ENCODE data around the gene CDH13. TPM values are rescaled to one million over a fixed set of nuclear protein-coding genes. Genes with fewer than 3 reads are reported as not detected.
A peak's percentile ranks its signal among the peaks of the same experiment; 100 is the strongest.

The CDH13 gene
- total RNA-seq, 1 experiment from 2014 or later, result 0.56 TPM

- no peaks in the 10 kb centered on the region for H3K9me3 ChIP-seq (ENCODE audit: low read length)
- H3K27ac ChIP-seq (ENCODE audit: low read length), result no peak overlapping the region
- H3K4me3 ChIP-seq (ENCODE audit: low read length), result no peak overlapping the region
- H3K27me3 ChIP-seq (ENCODE audit: low read length), result no peaks in the 10 kb centered on the region
- H3K4me1 ChIP-seq (ENCODE audit: low read length), result peaks cover 60% of the 10 kb centered on the region
- no peak overlapping the region for H2AFZ ChIP-seq (ENCODE audit: low read length)
- no peaks in the 10 kb centered on the region for H4K20me1 ChIP-seq (ENCODE audit: insufficient read depth, low read depth, low read length)
- H3K79me2 ChIP-seq (ENCODE audit: low read length), result no peaks in the 10 kb centered on the region
- no peak for DNase-seq
- no peaks in the 10 kb centered on the region for H3K9me2 ChIP-seq (replicated peaks; ENCODE audit: insufficient read depth, low read length)
- no peak overlapping the region for H3K9ac ChIP-seq (ENCODE audit: low read length)
- no peaks in the 10 kb centered on the region for H3K36me3 ChIP-seq (ENCODE audit: insufficient read depth, low read length)
- no peak overlapping the region for H3K4me2 ChIP-seq (ENCODE audit: low read depth, low read length, poor library complexity, severe bottlenecking)
Observed at GRCh38 chr16:83005653-83006160, 378.9 kb downstream of the CDH13 start.

DNA sequence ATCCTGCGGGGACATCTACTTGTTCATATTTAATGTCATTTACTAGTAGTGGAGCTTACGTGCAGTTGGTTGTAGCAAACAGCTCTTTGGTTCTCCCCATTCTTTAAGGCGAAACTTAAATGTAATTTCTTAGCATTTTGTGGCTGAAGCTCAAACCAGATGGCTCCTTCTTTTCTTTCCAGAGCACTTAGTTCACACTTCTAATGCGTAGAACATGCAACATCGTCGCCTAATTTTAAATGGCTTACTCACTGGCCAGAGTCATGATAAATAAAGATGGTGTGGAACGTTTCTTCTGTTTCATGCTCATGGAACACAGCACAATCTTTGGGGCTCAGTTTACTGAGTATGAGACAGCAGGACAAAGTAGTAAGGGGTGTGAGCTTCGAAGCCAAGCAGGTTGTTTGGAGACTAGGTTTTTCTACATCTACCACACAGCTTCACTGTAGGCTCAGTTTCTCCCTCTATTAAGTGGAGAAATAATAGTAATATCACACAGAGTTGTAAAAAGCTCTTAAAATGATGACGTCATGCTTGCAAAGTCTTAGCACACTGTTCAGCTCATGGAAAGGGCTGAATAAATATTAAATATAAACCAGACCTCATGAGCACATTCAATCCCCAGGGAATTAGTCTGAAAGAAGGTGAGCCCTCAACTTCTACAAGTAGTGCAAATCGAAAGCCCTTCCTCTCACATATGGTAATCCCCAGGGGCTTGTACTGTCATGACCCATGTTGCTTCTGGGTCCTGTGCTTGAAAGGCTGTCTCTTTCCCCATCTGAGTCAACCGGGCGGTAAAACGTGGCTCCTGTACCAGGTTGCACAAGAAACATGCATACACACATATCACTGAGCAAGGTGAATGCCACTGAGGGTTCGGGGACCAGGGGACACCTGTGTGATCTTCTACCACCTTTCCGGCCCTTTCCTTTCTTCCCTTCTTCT is 384.3 kb downstream of the CDH13 start:
- H2AFZ ChIP-seq (ENCODE audit: low read length), result no peak overlapping the region; the same call in 1 of the 2 replicates
- peaks cover 69% of the 10 kb centered on the region for H3K4me1 ChIP-seq (ENCODE audit: low read length)
- H3K27me3 ChIP-seq (ENCODE audit: low read length), result no peaks in the 10 kb centered on the region
- H3K9ac ChIP-seq (ENCODE audit: low read length), result peak overlapping the region; percentile 58
- peak overlapping the region; percentile 50 for H3K4me3 ChIP-seq (ENCODE audit: low read length)
- no peaks in the 10 kb centered on the region for H3K36me3 ChIP-seq (ENCODE audit: insufficient read depth, low read length)
- H3K9me2 ChIP-seq (replicated peaks; ENCODE audit: insufficient read depth, low read length), result no peaks in the 10 kb centered on the region
- peak; percentile 91 for DNase-seq
- peak overlapping the region; percentile 74 for H3K4me2 ChIP-seq (ENCODE audit: low read depth, low read length, poor library complexity, severe bottlenecking)
- no peaks in the 10 kb centered on the region for H4K20me1 ChIP-seq (ENCODE audit: insufficient read depth, low read depth, low read length)
- peak overlapping the region; percentile 76 for H3K27ac ChIP-seq (ENCODE audit: low read length)
- no peaks in the 10 kb centered on the region for H3K9me3 ChIP-seq (ENCODE audit: low read length)
- H3K79me2 ChIP-seq (ENCODE audit: low read length), result no peaks in the 10 kb centered on the region

DNA sequence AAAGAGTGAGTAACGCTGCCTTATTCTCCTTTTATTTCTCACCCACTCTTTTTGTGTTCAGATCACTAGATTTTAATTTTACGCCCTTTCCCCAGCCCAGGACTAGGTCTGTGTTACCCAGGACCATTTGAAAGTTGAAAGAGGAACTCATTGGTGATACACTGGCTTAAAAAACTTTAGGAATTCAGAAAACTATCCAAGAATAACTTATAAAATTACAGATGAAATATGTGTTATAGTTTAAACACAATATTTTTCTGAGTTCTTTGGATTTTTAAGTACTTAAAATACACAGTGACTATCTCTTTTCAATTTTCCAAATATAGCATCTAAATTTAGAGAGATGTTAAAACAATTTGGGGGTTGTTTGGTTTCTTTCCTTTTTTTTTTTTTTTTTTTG is 385.2 kb downstream of the CDH13 start:
- Histone ChIP-seq H3K4me2 (ENCODE audit: low read depth, low read length, poor library complexity, severe bottlenecking) (peak overlapping the region; percentile 74), H3K9me3 (ENCODE audit: low read length) (no peaks in the 10 kb centered on the region)

DNA sequence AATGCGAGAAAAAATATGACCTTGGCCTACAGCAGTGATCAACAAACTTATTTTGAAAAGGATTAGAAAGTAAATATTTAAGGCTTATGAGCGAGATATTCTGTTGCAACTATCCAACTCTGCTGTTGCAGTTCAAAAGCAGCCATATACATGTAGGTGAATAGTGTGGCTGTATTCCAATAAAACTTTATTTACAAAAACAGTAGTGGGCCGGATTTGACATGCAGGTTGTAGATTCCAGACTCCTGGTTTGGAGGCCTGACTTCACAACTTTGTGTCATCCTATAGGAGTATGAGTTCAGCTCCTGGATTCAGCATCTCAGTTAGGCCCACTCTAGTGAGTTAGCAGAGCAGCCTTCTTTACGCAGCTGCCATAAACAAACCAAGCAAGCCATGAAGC is 386.3 kb downstream of the CDH13 start:
- Histone ChIP-seq H3K4me2 (ENCODE audit: low read depth, low read length, poor library complexity, severe bottlenecking) (no peak overlapping the region), H3K79me2 (ENCODE audit: low read length) (no peaks in the 10 kb centered on the region), H3K9me3 (ENCODE audit: low read length) (no peaks in the 10 kb centered on the region)

More for the DNA sequence above, 385.2 kb downstream of the CDH13 start:
- H3K9ac ChIP-seq (ENCODE audit: low read length), result peak overlapping the region; percentile 58
- H3K4me1 ChIP-seq (ENCODE audit: low read length), result peaks cover 73% of the 10 kb centered on the region
- H3K27me3 ChIP-seq (ENCODE audit: low read length), result no peaks in the 10 kb centered on the region
- H3K36me3 ChIP-seq (ENCODE audit: insufficient read depth, low read length), result no peaks in the 10 kb centered on the region
- H4K20me1 ChIP-seq (ENCODE audit: insufficient read depth, low read depth, low read length), result no peaks in the 10 kb centered on the region
- no peaks in the 10 kb centered on the region for H3K79me2 ChIP-seq (ENCODE audit: low read length)
- DNase-seq, result no peak
- no peak overlapping the region for H2AFZ ChIP-seq (ENCODE audit: low read length)
- peak overlapping the region; percentile 50 for H3K4me3 ChIP-seq (ENCODE audit: low read length)
- no peaks in the 10 kb centered on the region for H3K9me2 ChIP-seq (replicated peaks; ENCODE audit: insufficient read depth, low read length)
- H3K27ac ChIP-seq (ENCODE audit: low read length), result peak overlapping the region; percentile 76

DNA sequence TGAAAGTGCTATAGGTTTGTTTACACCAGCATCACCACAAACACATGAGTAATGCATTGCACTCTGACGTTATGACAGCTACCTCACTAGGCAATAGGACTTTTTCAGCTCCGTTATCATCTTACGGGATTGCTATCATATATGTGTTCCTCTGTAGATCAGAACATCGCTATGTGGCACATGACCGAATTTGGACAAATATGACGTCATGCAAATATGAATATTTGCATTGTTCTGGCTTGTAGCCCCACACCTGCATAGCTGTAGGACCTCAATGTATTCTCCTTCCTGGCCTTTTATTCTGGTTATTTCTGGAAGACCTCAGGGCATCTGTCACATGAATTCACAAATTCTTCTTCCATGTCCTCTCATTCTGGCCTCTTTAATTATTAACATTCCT is 393.2 kb downstream of the CDH13 start:
- peak overlapping the region; percentile 36; the same call in 1 of the 2 replicates for H3K4me3 ChIP-seq (ENCODE audit: low read length)
- H3K27ac ChIP-seq (ENCODE audit: low read length), result peak overlapping the region; percentile 99
- H3K9me3 ChIP-seq (ENCODE audit: low read length), result no peaks in the 10 kb centered on the region
- no peaks in the 10 kb centered on the region for H3K79me2 ChIP-seq (ENCODE audit: low read length)
- H3K36me3 ChIP-seq (ENCODE audit: insufficient read depth, low read length), result no peaks in the 10 kb centered on the region
- no peaks in the 10 kb centered on the region for H3K9me2 ChIP-seq (replicated peaks; ENCODE audit: insufficient read depth, low read length)
- no peaks in the 10 kb centered on the region for H3K27me3 ChIP-seq (ENCODE audit: low read length)
- no peak overlapping the region for H2AFZ ChIP-seq (ENCODE audit: low read length)
- H4K20me1 ChIP-seq (ENCODE audit: insufficient read depth, low read depth, low read length), result no peaks in the 10 kb centered on the region
- peak overlapping the region; percentile 72 for H3K9ac ChIP-seq (ENCODE audit: low read length)
- H3K4me2 ChIP-seq (ENCODE audit: low read depth, low read length, poor library complexity, severe bottlenecking), result peak overlapping the region; percentile 77
- peaks cover 100% of the 10 kb centered on the region for H3K4me1 ChIP-seq (ENCODE audit: low read length)
- DNase-seq, result peak; percentile 95

More for the DNA sequence above, 386.3 kb downstream of the CDH13 start:
- Histone ChIP-seq H3K27me3 (ENCODE audit: low read length) (no peaks in the 10 kb centered on the region), H3K4me3 (ENCODE audit: low read length) (no peak overlapping the region), H3K4me1 (ENCODE audit: low read length) (peaks cover 84% of the 10 kb centered on the region), H3K36me3 (ENCODE audit: insufficient read depth, low read length) (no peaks in the 10 kb centered on the region), H2AFZ (ENCODE audit: low read length) (peak overlapping the region; percentile 68), H3K9me2 (replicated peaks; ENCODE audit: insufficient read depth, low read length) (no peaks in the 10 kb centered on the region), H3K9ac (ENCODE audit: low read length) (no peak overlapping the region), H3K27ac (ENCODE audit: low read length) (peak overlapping the region; percentile 76), H4K20me1 (ENCODE audit: insufficient read depth, low read depth, low read length) (no peaks in the 10 kb centered on the region)
- DNase-seq, result no peak

DNA sequence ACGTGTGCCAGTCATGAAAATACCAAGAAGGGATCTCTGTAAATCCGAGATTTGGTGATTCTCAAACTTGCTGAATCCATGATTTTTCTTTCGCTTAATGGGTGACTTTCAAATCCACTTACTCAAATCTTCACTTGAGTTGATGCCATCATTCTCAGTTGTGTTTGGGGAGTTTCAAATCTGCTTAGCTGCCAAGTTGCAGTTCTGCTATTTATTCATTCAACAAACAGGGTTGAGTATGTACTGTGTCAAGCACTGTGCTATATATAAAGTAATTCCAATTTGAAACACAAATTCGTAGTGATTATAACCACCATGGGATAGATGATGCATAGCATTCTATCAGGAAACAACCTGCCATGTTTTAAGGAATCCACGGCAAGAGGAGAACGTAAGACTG is 394.3 kb downstream of the CDH13 start:
- H3K4me3 ChIP-seq (ENCODE audit: low read length), result no peak overlapping the region
- no peaks in the 10 kb centered on the region for H3K9me3 ChIP-seq (ENCODE audit: low read length)
- H3K36me3 ChIP-seq (ENCODE audit: insufficient read depth, low read length), result no peaks in the 10 kb centered on the region
- no peaks in the 10 kb centered on the region for H4K20me1 ChIP-seq (ENCODE audit: insufficient read depth, low read depth, low read length)
- peaks cover 100% of the 10 kb centered on the region for H3K4me1 ChIP-seq (ENCODE audit: low read length)
- H3K79me2 ChIP-seq (ENCODE audit: low read length), result no peaks in the 10 kb centered on the region
- peak; percentile 62 for DNase-seq
- H3K27me3 ChIP-seq (ENCODE audit: low read length), result no peaks in the 10 kb centered on the region
- peak overlapping the region; percentile 99 for H3K27ac ChIP-seq (ENCODE audit: low read length)
- H3K9ac ChIP-seq (ENCODE audit: low read length), result peak overlapping the region; percentile 72
- no peak overlapping the region for H2AFZ ChIP-seq (ENCODE audit: low read length)
- H3K4me2 ChIP-seq (ENCODE audit: low read depth, low read length, poor library complexity, severe bottlenecking), result peak overlapping the region; percentile 77
- no peaks in the 10 kb centered on the region for H3K9me2 ChIP-seq (replicated peaks; ENCODE audit: insufficient read depth, low read length)

- no peak overlapping the region for H2AFZ ChIP-seq (ENCODE audit: low read length)
- H3K4me2 ChIP-seq (ENCODE audit: low read depth, low read length, poor library complexity, severe bottlenecking), result peak overlapping the region; percentile 77
- no peaks in the 10 kb centered on the region for H3K27me3 ChIP-seq (ENCODE audit: low read length)
- H3K27ac ChIP-seq (ENCODE audit: low read length), result peak overlapping the region; percentile 99
- no peaks in the 10 kb centered on the region for H3K79me2 ChIP-seq (ENCODE audit: low read length)
- no peaks in the 10 kb centered on the region for H3K9me3 ChIP-seq (ENCODE audit: low read length)
- H4K20me1 ChIP-seq (ENCODE audit: insufficient read depth, low read depth, low read length), result no peaks in the 10 kb centered on the region
- no peak for DNase-seq
- no peaks in the 10 kb centered on the region for H3K36me3 ChIP-seq (ENCODE audit: insufficient read depth, low read length)
- H3K9ac ChIP-seq (ENCODE audit: low read length), result peak overlapping the region; percentile 72
- H3K4me3 ChIP-seq (ENCODE audit: low read length), result peak overlapping the region; percentile 47
- H3K9me2 ChIP-seq (replicated peaks; ENCODE audit: insufficient read depth, low read length), result no peaks in the 10 kb centered on the region
- H3K4me1 ChIP-seq (ENCODE audit: low read length), result peaks cover 100% of the 10 kb centered on the region
Observed at GRCh38 chr16:83021746-83022145, 395.0 kb downstream of the CDH13 start.

DNA sequence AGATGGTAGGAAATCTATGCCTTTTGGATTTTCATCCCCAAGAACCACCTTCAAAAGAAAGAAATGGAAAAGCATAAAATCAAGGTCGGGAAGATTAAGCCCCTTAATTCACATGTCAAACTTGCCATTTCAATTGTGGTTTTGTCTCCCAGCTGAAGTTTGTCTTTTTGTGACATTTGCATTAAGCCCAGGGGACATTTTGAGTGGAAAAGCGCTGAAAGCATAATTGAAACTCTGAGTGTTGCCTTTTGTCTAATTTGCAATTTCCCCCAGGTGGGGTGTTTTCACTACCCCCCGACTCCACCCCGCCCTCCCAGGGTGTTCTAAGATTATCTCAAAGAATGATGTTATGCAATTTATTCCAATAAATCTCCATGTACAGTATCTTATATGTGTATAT is 396.2 kb downstream of the CDH13 start:
- Histone ChIP-seq H3K79me2 (ENCODE audit: low read length) (no peaks in the 10 kb centered on the region), H3K9ac (ENCODE audit: low read length) (peak overlapping the region; percentile 72), H4K20me1 (ENCODE audit: insufficient read depth, low read depth, low read length) (no peaks in the 10 kb centered on the region), H3K27ac (ENCODE audit: low read length) (peak overlapping the region; percentile 99), H3K4me3 (ENCODE audit: low read length) (peak overlapping the region; percentile 47), H3K36me3 (ENCODE audit: insufficient read depth, low read length) (no peaks in the 10 kb centered on the region), H3K9me2 (replicated peaks; ENCODE audit: insufficient read depth, low read length) (no peaks in the 10 kb centered on the region), H3K27me3 (ENCODE audit: low read length) (no peaks in the 10 kb centered on the region), H3K4me1 (ENCODE audit: low read length) (peaks cover 100% of the 10 kb centered on the region), H2AFZ (ENCODE audit: low read length) (no peak overlapping the region), H3K9me3 (ENCODE audit: low read length) (no peaks in the 10 kb centered on the region), H3K4me2 (ENCODE audit: low read depth, low read length, poor library complexity, severe bottlenecking) (peak overlapping the region; percentile 77)
- peak; percentile 94 for DNase-seq
